HEK293T (cell line): Measurements from ENCODE around the gene TUSC1.
"Not testable (repeated sequence)": the region's sequence is repeated elsewhere in the genome, so short reads cannot be mapped to it uniquely, and the experiment has no call there.

Experiments
- CTCF ChIA-PET: fragments of 350-600 bp; formaldehyde crosslinking; extraction: SDS; loops from one replicate; lab custom pipeline; 2021; ENCODE audit warnings: antibody characterized with exemption, inconsistent platforms; lab: Yijun Ruan, JAX
- POLR2A ChIA-PET: fragments of 350-600 bp; formaldehyde crosslinking; extraction: SDS; loops from one replicate; lab custom pipeline; 2020; ENCODE audit warnings: antibody characterized with exemption, inconsistent platforms; lab: Yijun Ruan, JAX
- DNase-seq: peaks from one replicate; pipeline ENCODE4 v3.0.0; 2012; ENCODE audit warnings: mixed read lengths; ENCODE audit errors: extremely low spot score
- ARNT ChIP-seq: fragments of 450-650 bp; IDR thresholded peaks from 2 replicates; pipeline ENCODE4 v1.6.1; 2017; ENCODE audit warnings: mild to moderate bottlenecking
- BHLHE40 ChIP-seq: fragments of 450-650 bp; IDR thresholded peaks from 2 replicates; pipeline ENCODE4 v1.6.1; 2016; ENCODE audit warnings: mild to moderate bottlenecking, moderate library complexity, borderline replicate concordance
- CTBP1 ChIP-seq: fragments of 450-650 bp; IDR thresholded peaks from 2 replicates; pipeline ENCODE4 v1.6.1; 2016; ENCODE audit warnings: borderline replicate concordance
- ELF4 ChIP-seq: fragments of 450-650 bp; IDR thresholded peaks from 2 replicates; pipeline ENCODE4 v1.6.1; 2017; ENCODE audit warnings: antibody characterized with exemption
- FOXA1 ChIP-seq: fragments of 450-650 bp; IDR thresholded peaks from 2 replicates; pipeline ENCODE4 v1.6.1; 2016; ENCODE audit warnings: mild to moderate bottlenecking
- FOXK2 ChIP-seq: fragments of 450-650 bp; IDR thresholded peaks from 2 replicates; pipeline ENCODE4 v1.6.1; 2016; ENCODE audit warnings: mild to moderate bottlenecking
- FOXM1 ChIP-seq: fragments of 450-650 bp; IDR thresholded peaks from 2 replicates; pipeline ENCODE4 v1.6.1; 2017; ENCODE audit warnings: mild to moderate bottlenecking, borderline replicate concordance
- HDGF ChIP-seq: fragments of 450-650 bp; IDR thresholded peaks from 2 replicates; pipeline ENCODE4 v1.6.1; 2017; ENCODE audit warnings: antibody characterized with exemption, borderline replicate concordance
- L3MBTL2 ChIP-seq: fragments of 450-650 bp; conservative IDR thresholded peaks from 2 replicates; pipeline ENCODE4 v1.6.1; 2016; ENCODE audit warnings: mild to moderate bottlenecking
- LEF1 ChIP-seq: fragments of 450-650 bp; IDR thresholded peaks from 2 replicates; pipeline ENCODE4 v1.6.1; 2017; ENCODE audit warnings: mild to moderate bottlenecking, borderline replicate concordance
- NFRKB ChIP-seq: fragments of 450-650 bp; IDR thresholded peaks from 2 replicates; pipeline ENCODE4 v1.6.1; 2016; ENCODE audit warnings: mild to moderate bottlenecking, moderate library complexity
- SP1 ChIP-seq: fragments of 450-650 bp; IDR thresholded peaks from 2 replicates; pipeline ENCODE4 v1.6.1; 2017
- SUZ12 ChIP-seq: fragments of 450-650 bp; IDR thresholded peaks from 2 replicates; pipeline ENCODE4 v1.6.1; 2016; ENCODE audit warnings: mild to moderate bottlenecking
- TARDBP ChIP-seq: fragments of 450-650 bp; IDR thresholded peaks from 2 replicates; pipeline ENCODE4 v1.6.1; 2016
- ZNF384 ChIP-seq: fragments of 450-650 bp; IDR thresholded peaks from 2 replicates; pipeline ENCODE4 v1.6.1; 2016
- TF ChIP-seq, protein P1 (sequence below): fragments of 450-650 bp; IDR thresholded peaks from 2 replicates; pipeline ENCODE4 v1.6.1; 2016

TUSC1 gene

DNA sequence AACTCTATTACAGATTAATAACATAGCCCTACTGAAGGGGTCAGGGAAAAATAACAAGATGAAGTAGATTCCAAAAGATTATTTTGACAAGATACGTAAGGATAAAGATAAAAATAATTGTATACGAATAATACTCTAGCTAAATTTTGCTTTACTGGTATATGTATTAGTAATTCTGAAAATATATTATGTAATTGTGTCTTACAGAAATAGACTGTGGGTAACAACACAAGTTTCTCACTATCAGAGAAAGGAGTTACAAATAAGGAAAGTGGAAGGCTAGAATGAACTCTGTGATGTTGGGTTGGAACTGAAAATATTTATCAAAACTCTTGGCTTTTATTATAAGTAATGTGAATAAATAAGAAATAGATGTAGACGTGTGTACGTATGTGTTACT, 26.6 kb upstream of the TUSC1 start:
- no peak for DNase-seq

DNA sequence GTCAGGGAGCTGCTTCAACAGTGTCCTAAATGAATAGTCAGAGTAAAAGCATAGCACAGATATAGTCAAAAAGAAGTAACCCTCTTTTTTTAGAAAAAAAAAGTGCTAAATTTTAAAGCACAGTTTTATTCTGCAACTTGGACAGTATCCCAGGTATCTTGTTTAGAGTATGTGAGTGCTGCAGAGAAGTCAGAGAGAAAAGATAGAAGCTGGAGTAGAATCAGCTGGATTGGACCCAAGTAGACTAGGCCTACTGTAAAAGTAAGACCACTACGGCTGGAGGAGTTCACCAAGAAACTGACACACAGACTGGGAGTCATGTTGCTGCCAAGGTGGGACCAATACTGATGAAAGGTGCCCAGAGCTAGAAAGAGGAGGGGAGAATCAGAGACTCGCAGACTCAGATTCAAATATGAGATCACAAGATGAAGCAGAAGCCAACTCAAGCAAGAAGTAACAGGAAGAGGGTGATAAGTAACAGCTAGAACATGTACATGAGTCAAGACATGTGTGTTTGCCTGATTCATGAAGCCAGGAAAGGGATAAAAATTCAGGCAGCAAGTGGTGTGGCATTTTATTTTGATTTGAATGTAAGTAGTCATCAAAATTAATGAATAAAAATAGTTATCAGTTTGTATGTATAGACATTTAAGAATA, 25.6 kb upstream of the TUSC1 start:
- TF ChIP-seq FOXA1 (no peak), LEF1 (no peak), FOXK2 (no peak), TARDBP (no peak), ZNF384 (no peak), CTBP1 (no peak), NFRKB (no peak), SP1 (no peak), FOXM1 (no peak), HDGF (no peak), L3MBTL2 (no peak), BHLHE40 (no peak), SUZ12 (no peak), ARNT (no peak), ELF4 (no peak)
- TF ChIP-seq, protein P1, sequence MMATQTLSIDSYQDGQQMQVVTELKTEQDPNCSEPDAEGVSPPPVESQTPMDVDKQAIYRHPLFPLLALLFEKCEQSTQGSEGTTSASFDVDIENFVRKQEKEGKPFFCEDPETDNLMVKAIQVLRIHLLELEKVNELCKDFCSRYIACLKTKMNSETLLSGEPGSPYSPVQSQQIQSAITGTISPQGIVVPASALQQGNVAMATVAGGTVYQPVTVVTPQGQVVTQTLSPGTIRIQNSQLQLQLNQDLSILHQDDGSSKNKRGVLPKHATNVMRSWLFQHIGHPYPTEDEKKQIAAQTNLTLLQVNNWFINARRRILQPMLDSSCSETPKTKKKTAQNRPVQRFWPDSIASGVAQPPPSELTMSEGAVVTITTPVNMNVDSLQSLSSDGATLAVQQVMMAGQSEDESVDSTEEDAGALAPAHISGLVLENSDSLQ, result no peak
- no peak for DNase-seq
- CTCF ChIA-PET, result no interaction called here
- POLR2A ChIA-PET, result no interaction called here

More for the DNA sequence above, 26.6 kb upstream of the TUSC1 start:
- no peak for TF ChIP-seq CTBP1
- ChIA-PET CTCF (no interaction called here), POLR2A (no interaction called here)

DNA sequence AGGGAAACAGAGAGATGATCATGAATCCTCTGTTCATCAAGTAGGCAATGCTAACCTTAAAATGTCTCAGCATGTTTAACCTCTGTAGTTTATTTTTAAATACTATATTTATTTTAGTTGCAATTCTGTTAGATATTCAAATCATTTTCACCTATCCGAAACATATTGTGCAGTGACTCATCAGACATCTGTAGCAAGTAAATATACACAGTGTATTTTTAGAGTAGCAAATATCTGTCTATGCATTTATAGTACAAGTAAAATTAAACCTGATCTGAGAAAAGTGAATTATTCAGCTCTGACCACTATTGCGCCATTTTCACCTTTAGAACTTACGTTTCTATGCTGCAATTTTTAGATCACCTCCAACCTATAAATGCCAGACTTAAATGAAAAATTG, 24.3 kb upstream of the TUSC1 start:
- POLR2A ChIA-PET, result no interaction called here
- DNase-seq, result no peak
- TF ChIP-seq LEF1 (no peak), ELF4 (no peak), FOXA1 (no peak), BHLHE40 (no peak), FOXK2 (no peak), CTBP1 (no peak), NFRKB (no peak), TARDBP (no peak)
- CTCF ChIA-PET, result no interaction called here

DNA sequence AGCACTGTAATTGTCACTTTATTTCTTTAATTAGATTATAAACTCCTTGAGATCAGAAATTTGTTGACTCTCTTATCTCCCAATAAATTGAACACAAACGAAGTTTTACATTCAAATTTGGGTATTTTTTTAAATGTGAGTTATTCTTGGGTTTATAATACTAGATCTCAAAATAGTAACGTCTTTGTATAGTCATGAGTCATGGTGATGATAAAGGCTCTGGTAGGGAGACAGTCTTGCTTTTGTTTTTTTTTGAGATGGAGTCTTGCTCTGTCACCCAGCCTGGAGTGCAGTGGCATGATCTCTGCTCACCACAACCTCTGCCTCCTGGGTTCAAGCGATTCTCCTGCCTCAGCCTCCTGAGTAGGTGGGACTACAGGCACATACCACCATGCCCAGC, 22.7 kb upstream of the TUSC1 start:
- CTCF ChIA-PET, DNase-seq, POLR2A ChIA-PET: not testable (repeated sequence)

DNA sequence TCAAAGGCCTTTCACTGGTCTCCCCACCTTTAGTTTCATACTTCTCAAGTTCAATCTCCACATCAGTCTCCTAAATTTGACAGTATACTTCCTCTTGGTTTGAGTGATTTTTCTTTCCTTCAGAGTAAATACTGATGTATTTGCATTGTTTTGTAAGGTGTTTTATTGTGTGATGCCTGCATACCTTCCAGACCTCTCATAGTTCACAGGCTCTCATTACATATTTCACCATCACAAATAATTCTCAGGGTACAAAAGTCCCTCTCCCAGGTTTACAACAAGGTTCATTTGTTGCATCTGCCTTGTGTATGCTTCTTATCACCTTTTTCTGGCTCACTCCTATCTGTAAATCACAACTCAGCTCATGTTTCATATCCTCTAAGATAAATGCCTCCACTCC, 22.2 kb upstream of the TUSC1 start:
- CTCF ChIA-PET, result no interaction called here
- TF ChIP-seq, protein P1, result no peak
- no peak for TF ChIP-seq SP1
- no peak for TF ChIP-seq SUZ12
- no peak for TF ChIP-seq L3MBTL2
- no peak for TF ChIP-seq FOXK2
- no peak for TF ChIP-seq ELF4
- DNase-seq, result no peak
- POLR2A ChIA-PET, result interaction anchor here (0.6 kb wide), 1 partner anchor 23 kb away, joined by 3 read pairs; the partner anchor contains the start of gene TUSC1

DNA sequence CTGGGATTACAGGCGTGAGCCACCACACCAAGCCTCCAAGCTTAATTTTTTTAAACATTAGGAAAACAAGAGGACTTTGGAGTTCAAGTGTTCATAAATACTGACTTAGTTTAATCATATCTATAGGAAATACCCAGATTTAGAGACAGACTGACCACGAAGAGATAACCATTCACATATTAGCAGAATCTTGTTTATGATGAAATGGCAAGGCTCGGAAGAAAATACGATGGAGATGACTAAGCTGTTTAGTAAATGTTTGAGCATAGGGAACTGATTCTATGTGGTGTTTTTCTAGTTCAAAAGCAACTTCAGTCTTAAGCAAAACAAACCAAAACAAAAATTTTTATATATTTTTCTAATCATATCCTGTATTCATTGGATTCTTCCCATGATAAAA, 13.5 kb upstream of the TUSC1 start:
- TF ChIP-seq L3MBTL2 (no peak), SP1 (no peak), BHLHE40 (no peak), SUZ12 (no peak)
- no peak for DNase-seq
- ChIA-PET CTCF (no interaction called here), POLR2A (no interaction called here)

DNA sequence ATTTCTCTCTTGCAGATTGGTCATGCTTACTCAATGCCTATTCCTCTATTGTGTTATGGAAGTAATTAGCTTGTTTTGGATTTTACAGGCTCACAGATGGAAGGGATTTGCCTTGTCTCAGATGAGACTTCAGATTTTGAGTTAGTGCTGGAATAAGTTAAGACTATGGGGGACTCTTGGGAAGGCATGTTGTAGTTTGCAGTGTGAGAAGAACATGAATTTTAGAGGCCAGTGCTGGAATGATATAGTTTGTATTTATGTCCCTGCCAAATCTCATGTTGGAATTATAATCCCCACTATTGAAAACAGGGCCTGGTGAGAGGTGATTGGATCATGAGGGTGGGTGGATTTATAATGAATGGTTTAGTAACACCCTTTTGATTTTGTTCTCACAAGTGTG, 6.1 kb upstream of the TUSC1 start:
- POLR2A ChIA-PET, result no interaction called here
- TF ChIP-seq HDGF (no peak), SUZ12 (no peak), FOXK2 (no peak), ELF4 (no peak), LEF1 (no peak), FOXA1 (no peak), CTBP1 (no peak), ZNF384 (no peak), L3MBTL2 (no peak), BHLHE40 (no peak), FOXM1 (no peak), SP1 (no peak), TARDBP (no peak), NFRKB (no peak), ARNT (no peak)
- TF ChIP-seq, protein P1, result no peak
- CTCF ChIA-PET, result no interaction called here
- DNase-seq, result no peak
